NOMO-1 (cell line): ENCODE results near the gene PRR16.

Experiments
- DNase-seq, 2 experiments: peaks; one replicate each; lab custom pipeline; 2025; ENCODE audit not compliant: unreplicated experiment in 2 of 2; lab: John Stamatoyannopoulos, UW

PRR16 gene

GRCh38 chr5:120461251-120461650 lies 2.8 kb upstream of the PRR16 start:
- no peak for DNase-seq

DNA sequence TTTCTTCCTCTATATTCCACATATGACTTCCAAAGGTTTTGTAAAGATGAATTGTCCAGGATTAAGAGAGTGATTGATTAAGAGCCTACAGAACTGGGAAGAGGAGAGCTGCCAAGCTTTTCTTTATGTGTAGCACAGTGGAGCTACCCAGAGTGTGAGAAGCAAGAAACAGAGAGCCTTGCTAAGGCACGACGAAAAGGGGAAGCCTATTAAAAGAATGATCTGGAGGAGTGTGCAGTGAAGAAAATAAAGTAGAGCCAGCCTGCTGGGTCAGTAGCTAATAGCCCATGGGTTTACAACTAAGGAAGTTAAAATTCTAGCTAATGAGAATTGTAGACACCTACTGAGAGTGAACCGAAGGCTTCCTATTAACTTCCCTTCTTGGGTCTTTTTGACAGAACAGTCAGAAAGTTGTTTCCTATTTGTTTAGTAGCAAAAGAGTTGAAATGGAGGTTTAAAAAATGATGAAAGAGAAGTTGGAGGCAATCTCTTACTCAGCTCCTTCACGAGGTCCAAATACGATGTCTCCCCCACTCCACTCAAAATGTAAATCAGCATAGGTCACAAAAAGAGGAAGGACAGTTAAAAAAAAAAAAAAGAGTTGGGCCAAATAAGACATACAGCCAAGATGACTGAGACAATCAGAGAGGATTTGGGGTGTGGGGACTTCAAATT lies 957 bp upstream of the PRR16 start:
- peak; percentile 60 to 82 for DNase-seq

- DNase-seq: peak; percentile 31 to 33
Observed at GRCh38 chr5:120464627-120465435, 731 bp downstream of the PRR16 start.

GRCh38 chr5:120465436-120465961 lies 1.4 kb downstream of the PRR16 start:
- no peak for DNase-seq

GRCh38 chr5:120466341-120467006 lies 2.4 kb downstream of the PRR16 start:
- DNase-seq: no peak

- no peak for DNase-seq
Observed at GRCh38 chr5:120471971-120472370, 7.9 kb downstream of the PRR16 start.

- no peak for DNase-seq
Observed at GRCh38 chr5:120472911-120473310, 8.8 kb downstream of the PRR16 start.

DNA sequence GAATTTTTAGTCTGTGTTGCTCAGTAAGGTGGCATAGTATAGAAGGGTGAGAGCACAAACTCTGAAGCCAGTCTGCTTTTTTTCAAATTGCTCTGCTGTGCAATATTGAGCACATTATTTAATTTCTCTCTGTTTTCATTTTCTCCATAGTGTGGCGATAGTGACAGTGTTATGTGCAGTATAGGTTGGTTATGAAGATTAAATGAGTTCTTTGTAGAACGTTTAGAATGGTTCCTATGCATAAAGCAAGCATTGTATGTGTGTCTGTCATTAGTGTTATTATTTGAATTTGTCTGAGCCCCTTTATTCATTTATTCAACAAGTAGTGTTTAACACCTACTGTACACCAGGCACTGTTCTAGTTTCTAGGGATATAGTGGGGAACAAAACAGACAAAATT lies 9.2 kb downstream of the PRR16 start:
- no peak for DNase-seq

DNA sequence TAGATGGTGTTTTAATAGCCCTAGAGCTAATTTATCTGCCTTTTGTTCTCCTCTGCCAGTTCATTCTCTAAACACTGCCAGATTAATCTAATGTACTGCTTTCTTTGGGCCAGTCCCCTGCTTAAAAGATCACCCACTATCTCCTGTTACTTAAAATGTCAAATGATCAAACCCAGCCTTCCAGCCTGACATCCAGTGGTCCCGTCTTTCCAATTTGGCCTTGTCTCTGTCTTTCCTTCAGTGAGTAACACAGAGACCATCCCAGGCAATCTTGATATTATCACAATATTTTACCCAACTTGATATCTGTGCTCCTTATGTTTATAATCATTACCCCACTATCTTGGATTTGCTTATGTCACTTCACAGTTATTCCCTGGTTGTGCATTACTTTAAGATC lies 12.0 kb downstream of the PRR16 start:
- no peak for DNase-seq

- no peak for DNase-seq
Observed at GRCh38 chr5:120479066-120479465, 15.0 kb downstream of the PRR16 start.

- DNase-seq: no peak
Observed at GRCh38 chr5:120499876-120500563, 35.9 kb downstream of the PRR16 start.

GRCh38 chr5:120502531-120502930 lies 38.4 kb downstream of the PRR16 start:
- no peak for DNase-seq

DNA sequence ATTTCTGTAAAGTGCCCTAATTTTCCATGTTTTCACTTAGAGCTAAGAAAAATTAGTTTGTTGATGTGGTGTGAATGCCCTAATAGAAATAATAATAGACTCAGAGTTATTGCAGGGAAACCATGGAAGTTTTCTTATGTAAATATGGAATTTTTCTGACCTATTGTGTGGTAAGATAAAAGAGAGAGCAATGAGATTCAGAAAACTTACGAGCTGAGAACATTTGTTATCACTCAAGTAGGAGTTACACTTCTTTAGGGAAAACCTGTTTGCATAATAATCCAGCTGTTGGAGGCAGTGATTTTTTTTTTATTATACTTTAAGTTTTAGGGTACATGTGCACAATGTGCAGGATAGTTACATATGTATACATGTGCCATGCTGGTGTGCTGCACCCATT lies 39.2 kb downstream of the PRR16 start:
- no peak for DNase-seq

GRCh38 chr5:120504057-120504456 lies 40.0 kb downstream of the PRR16 start:
- DNase-seq: no peak

GRCh38 chr5:120507197-120507596 lies 43.1 kb downstream of the PRR16 start:
- DNase-seq: no peak

GRCh38 chr5:120507800-120508463 lies 43.8 kb downstream of the PRR16 start:
- DNase-seq: no peak

- DNase-seq: no peak
Observed at GRCh38 chr5:120509053-120509452, 45.0 kb downstream of the PRR16 start.

- DNase-seq: no peak
Observed at GRCh38 chr5:120510098-120510637, 46.1 kb downstream of the PRR16 start.

GRCh38 chr5:120510994-120511686 lies 47.0 kb downstream of the PRR16 start:
- no peak for DNase-seq

DNA sequence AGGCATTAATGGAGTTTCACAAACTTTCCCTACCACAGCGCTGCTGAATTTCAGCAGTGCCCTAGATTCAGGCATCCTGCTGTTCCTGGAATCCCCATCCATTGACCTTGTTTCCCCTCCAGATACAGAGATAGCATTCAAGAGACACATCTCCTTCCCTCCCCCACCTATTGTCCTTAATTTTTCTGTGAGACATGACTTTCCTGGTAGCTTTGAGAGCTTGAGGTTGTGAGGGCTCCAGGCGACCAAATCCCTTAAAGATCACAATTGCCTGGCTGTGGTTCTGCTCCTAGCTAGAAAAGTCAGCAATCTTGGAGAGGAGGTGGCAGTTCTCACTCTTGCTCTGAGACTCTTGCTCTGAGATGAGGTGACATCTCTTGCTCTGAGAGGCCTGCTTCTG lies 48.0 kb downstream of the PRR16 start:
- no peak for DNase-seq
